Loucy (cell line): Measurements from ENCODE around the gene MAP7.

Experiments used
- H2AFZ ChIP-seq: fragments of 200-600 bp; sonication (generic); 2 replicates; pipeline ENCODE4 v1.6.0; 2016; ENCODE audit warnings: antibody characterized with exemption, mild to moderate bottlenecking, low read length, moderate library complexity
- H3F3A ChIP-seq: fragments of 200-600 bp; 2 replicates; pipeline ENCODE4 v1.6.0; 2016; ENCODE audit warnings: antibody characterized with exemption, low read depth, mild to moderate bottlenecking
- H3K27me3 ChIP-seq: fragments of 200-600 bp; sonication (generic); 2 replicates; pipeline ENCODE4 v1.6.1; 2014; ENCODE audit warnings: low read length, mild to moderate bottlenecking; ENCODE audit not compliant: insufficient read depth, poor library complexity, severe bottlenecking
- H3K36me3 ChIP-seq: fragments of 200-600 bp; sonication (generic); 2 replicates; pipeline ENCODE4 v1.6.1; 2016; ENCODE audit warnings: low read length; ENCODE audit not compliant: insufficient read depth
- H3K4me1 ChIP-seq: fragments of 200-600 bp; sonication (generic); 2 replicates; pipeline ENCODE4 v1.5.1; 2014; ENCODE audit warnings: low read length, mild to moderate bottlenecking; ENCODE audit not compliant: insufficient read depth, poor library complexity, severe bottlenecking
- H3K4me2 ChIP-seq: fragments of 200-600 bp; sonication (generic); 2 replicates; pipeline ENCODE4 v1.6.0; 2014; ENCODE audit warnings: antibody characterized with exemption, low read length, low read depth, mild to moderate bottlenecking; ENCODE audit not compliant: poor library complexity, severe bottlenecking
- H3K4me3 ChIP-seq: fragments of 200-600 bp; sonication (generic); 2 replicates; pipeline ENCODE4 v1.5.1; 2014; ENCODE audit warnings: low read length, mild to moderate bottlenecking, mixed read lengths; ENCODE audit not compliant: poor library complexity, severe bottlenecking
- H3K79me2 ChIP-seq: fragments of 200-600 bp; sonication (generic); 2 replicates; pipeline ENCODE4 v1.6.1; 2014; ENCODE audit warnings: low read length; ENCODE audit not compliant: insufficient read depth
- H3K9ac ChIP-seq: fragments of 200-600 bp; sonication (generic); 2 replicates; pipeline ENCODE4 v1.6.0; 2014; ENCODE audit warnings: mild to moderate bottlenecking, low read depth, low read length, moderate library complexity; ENCODE audit not compliant: poor library complexity, severe bottlenecking
- H3K9me2 ChIP-seq: fragments of 200-600 bp; sonication (generic); replicated peaks from 2 replicates; pipeline ENCODE4 v1.6.1; 2016; ENCODE audit warnings: low read depth, low read length, mixed read lengths
- H3K9me3 ChIP-seq: fragments of 200-600 bp; sonication (generic); 2 replicates; pipeline ENCODE4 v1.6.1; 2014; ENCODE audit warnings: mild to moderate bottlenecking, antibody characterized with exemption, low read length, low read depth; ENCODE audit not compliant: insufficient read depth
- H4K20me1 ChIP-seq: fragments of 200-600 bp; sonication (generic); 2 replicates; pipeline ENCODE4 v1.6.0; 2014; ENCODE audit warnings: antibody characterized with exemption, low read length, mild to moderate bottlenecking; ENCODE audit not compliant: insufficient read depth, poor library complexity, severe bottlenecking
- EZH2phosphoT487 ChIP-seq: fragments of 200-600 bp; IDR thresholded peaks from 2 replicates; pipeline ENCODE4 v1.6.1; 2018; ENCODE audit warnings: antibody characterized with exemption, mild to moderate bottlenecking, moderate library complexity, borderline replicate concordance
- TF ChIP-seq, protein P1 (sequence below): fragments of 200-600 bp; sonication (generic); conservative IDR thresholded peaks from 2 replicates; pipeline ENCODE4 v1.5.1; 2014; ENCODE audit warnings: mild to moderate bottlenecking, antibody characterized with exemption, low read length

The MAP7 gene

DNA sequence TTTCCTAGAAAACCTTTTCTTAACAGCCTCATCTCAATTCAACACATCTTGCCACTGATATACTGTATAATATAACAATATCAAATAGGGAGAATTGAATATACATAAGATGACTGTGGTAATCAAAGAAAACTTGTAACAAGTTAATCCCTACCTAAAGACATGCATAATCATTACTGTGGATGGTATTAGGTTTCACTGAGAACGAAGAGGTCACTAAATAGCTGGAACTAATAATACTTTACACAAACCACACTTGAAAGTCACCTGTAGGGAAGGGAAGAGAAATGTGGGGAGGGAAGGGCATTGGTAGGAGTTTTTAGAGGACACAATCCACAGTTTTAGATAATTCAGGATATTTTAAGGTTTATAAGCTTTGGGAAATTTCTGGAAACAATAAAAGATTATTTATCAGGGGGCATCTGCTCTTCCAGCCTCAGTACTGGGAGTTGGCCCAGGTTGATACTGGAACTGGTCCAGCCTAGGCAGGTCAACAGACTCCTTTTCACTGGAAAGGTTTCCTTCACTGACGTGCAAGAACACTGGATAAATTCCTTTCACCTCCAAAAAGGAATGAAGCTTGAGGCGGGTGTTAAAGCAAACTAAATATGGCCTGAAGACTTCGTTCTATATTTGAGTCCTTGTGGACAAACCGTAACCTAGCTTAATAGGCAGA, 44.0 kb downstream of the MAP7 start:
- Histone ChIP-seq H3K4me2 (no peak overlapping the region), H2AFZ (no peak overlapping the region), H3F3A (no peaks in the 10 kb centered on the region), H3K36me3 (no peaks in the 10 kb centered on the region), H3K79me2 (no peaks in the 10 kb centered on the region), H3K9me3 (no peaks in the 10 kb centered on the region), H4K20me1 (no peaks in the 10 kb centered on the region), H3K4me1 (no peaks in the 10 kb centered on the region), H3K9me2 (no peaks in the 10 kb centered on the region), H3K4me3 (no peak overlapping the region), H3K27me3 (no peaks in the 10 kb centered on the region), H3K9ac (no peak overlapping the region)
- TF ChIP-seq, protein P1, sequence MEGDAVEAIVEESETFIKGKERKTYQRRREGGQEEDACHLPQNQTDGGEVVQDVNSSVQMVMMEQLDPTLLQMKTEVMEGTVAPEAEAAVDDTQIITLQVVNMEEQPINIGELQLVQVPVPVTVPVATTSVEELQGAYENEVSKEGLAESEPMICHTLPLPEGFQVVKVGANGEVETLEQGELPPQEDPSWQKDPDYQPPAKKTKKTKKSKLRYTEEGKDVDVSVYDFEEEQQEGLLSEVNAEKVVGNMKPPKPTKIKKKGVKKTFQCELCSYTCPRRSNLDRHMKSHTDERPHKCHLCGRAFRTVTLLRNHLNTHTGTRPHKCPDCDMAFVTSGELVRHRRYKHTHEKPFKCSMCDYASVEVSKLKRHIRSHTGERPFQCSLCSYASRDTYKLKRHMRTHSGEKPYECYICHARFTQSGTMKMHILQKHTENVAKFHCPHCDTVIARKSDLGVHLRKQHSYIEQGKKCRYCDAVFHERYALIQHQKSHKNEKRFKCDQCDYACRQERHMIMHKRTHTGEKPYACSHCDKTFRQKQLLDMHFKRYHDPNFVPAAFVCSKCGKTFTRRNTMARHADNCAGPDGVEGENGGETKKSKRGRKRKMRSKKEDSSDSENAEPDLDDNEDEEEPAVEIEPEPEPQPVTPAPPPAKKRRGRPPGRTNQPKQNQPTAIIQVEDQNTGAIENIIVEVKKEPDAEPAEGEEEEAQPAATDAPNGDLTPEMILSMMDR: no peak
- TF ChIP-seq EZH2phosphoT487: no peak

DNA sequence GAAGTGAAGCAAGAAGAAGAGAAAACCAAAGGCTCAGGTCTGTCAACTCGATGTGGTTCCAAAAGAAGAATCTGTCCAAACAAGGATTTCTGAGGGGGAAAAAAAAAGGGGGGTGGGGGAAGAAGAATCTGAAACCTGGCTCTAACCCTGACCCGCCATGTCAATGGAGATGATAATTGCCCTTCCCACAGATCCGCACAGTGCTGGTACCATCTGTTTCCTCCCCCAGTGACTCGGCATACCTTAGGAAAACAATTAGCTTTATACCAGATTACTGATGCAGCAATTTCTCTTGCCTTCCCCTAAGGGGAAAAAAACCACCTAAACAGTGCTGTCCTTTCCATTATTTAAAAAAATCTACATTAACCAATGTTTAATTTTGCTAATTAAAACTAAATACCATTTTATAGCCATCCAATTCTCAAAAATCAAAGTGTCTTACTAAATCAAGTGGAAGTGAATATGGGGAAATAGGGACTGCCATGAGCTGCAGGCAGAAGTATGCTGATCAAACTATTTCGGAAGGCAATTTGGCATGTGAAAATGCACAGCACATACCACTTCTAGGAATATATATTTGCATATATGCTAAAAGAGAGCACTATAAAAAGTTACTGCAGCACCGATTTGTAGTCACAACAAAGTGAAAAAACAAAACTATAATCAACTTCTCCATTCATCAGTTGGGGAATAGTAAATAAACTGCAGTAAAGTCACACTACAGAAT, 46.8 kb downstream of the MAP7 start:
- Histone ChIP-seq H3K4me3 (no peak overlapping the region), H3F3A (no peaks in the 10 kb centered on the region), H3K9ac (no peak overlapping the region), H3K9me3 (no peaks in the 10 kb centered on the region), H3K27me3 (no peaks in the 10 kb centered on the region), H4K20me1 (no peaks in the 10 kb centered on the region), H3K4me2 (no peak overlapping the region), H2AFZ (no peak overlapping the region), H3K36me3 (no peaks in the 10 kb centered on the region), H3K79me2 (no peaks in the 10 kb centered on the region), H3K4me1 (no peaks in the 10 kb centered on the region), H3K9me2 (no peaks in the 10 kb centered on the region)
- TF ChIP-seq, protein P1: no peak
- TF ChIP-seq EZH2phosphoT487: no peak

DNA sequence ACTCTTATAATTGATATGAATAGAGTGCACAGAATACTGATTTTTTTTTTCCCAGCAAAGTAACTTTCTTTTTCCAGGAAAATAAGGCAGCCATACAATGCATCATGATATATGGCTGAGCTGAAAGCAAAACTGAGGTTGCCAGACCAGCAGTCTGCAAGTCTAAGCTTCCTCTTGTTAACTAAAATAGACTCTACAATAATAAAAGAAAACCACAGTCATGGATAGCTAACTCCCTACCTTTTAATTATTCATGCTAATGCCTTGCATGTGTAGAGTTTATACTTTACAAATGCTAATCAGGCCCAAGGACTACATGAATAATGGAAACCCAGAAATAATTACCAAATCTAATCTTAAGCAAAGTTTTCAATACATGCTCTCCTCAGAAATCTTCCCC, 47.4 kb downstream of the MAP7 start:
- H3K9ac ChIP-seq: no peak overlapping the region
- H3K27me3 ChIP-seq: no peaks in the 10 kb centered on the region
- TF ChIP-seq, protein P1: no peak
- TF ChIP-seq EZH2phosphoT487: no peak
- no peaks in the 10 kb centered on the region for H3K4me1 ChIP-seq
- H3K9me3 ChIP-seq: no peaks in the 10 kb centered on the region
- H3K79me2 ChIP-seq: no peaks in the 10 kb centered on the region
- no peak overlapping the region for H3K4me2 ChIP-seq
- no peaks in the 10 kb centered on the region for H3K36me3 ChIP-seq
- no peak overlapping the region for H2AFZ ChIP-seq
- H3F3A ChIP-seq: no peaks in the 10 kb centered on the region
- no peaks in the 10 kb centered on the region for H3K9me2 ChIP-seq
- H3K4me3 ChIP-seq: no peak overlapping the region
- H4K20me1 ChIP-seq: no peaks in the 10 kb centered on the region
